Measurements from ENCODE around the gene TRIOBP. TPM values are rescaled to one million over a fixed set of nuclear protein-coding genes. Genes with fewer than 3 reads are reported as not detected.

The TRIOBP gene
- total and polyA plus RNA-seq, 2 donors from 2014 or later, result 32.1 to 125 TPM

DNA sequence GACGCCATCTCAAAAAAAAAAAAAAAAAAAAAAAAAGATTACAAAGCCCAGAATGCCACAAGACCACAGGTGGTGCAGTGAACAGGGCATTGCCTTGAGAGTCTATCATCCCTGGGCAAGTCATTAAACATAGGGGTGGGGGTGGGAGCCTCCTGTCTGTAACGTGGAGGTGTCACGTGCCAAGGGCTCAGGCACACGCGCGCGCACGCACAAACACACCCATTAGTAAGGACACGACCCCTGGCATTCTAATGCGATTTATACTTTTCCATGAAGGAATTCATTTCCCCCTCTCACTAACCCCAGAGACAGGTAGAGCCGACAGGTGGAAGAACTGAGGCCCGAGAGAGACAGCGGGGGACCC lies 105.1 kb downstream of the TRIOBP start:
- H3K9me3 ChIP-seq (ENCODE audit: control insufficient read depth in 2 of 3, insufficient read depth in 1 of 3, low read length in 3 of 3), result no peaks in the 10 kb centered on the region
- H3K27me3 ChIP-seq (ENCODE audit: control insufficient read depth, insufficient read depth, low read length), result no peaks in the 10 kb centered on the region
- intact Hi-C loops (cut with DNase I), result no loop called here
- H3K27ac ChIP-seq (ENCODE audit: low read depth in 2 of 2, low read length in 2 of 2), result no peak overlapping the region
- H3K9ac ChIP-seq (ENCODE audit: low read length in 3 of 3), result peak overlapping the region in 2 of 3 donors; percentile 32 to 80
- H3K4me3 ChIP-seq (ENCODE audit: low read length in 3 of 3), result peak overlapping the region; percentile 41 to 71 (median 50)
- TF ChIP-seq, protein P1, sequence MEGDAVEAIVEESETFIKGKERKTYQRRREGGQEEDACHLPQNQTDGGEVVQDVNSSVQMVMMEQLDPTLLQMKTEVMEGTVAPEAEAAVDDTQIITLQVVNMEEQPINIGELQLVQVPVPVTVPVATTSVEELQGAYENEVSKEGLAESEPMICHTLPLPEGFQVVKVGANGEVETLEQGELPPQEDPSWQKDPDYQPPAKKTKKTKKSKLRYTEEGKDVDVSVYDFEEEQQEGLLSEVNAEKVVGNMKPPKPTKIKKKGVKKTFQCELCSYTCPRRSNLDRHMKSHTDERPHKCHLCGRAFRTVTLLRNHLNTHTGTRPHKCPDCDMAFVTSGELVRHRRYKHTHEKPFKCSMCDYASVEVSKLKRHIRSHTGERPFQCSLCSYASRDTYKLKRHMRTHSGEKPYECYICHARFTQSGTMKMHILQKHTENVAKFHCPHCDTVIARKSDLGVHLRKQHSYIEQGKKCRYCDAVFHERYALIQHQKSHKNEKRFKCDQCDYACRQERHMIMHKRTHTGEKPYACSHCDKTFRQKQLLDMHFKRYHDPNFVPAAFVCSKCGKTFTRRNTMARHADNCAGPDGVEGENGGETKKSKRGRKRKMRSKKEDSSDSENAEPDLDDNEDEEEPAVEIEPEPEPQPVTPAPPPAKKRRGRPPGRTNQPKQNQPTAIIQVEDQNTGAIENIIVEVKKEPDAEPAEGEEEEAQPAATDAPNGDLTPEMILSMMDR (IDR thresholded peaks at IDR 0.05; ENCODE audit: borderline replicate concordance, extremely low read depth, insufficient read depth), result no peak
- peaks cover 0 to 15% (median 13%) of the 10 kb centered on the region in 3 donors for H3K4me1 ChIP-seq (ENCODE audit: control insufficient read depth in 2 of 3, insufficient read depth in 2 of 3, low read depth in 1 of 3, low read length in 3 of 3)
- FAIRE-seq (no peak), DNase-seq (peak in 3 of 5 donors; percentile 62 to 83 (median 79))
- H3K36me3 ChIP-seq (ENCODE audit: control insufficient read depth in 2 of 3, insufficient read depth in 3 of 3, low read length in 3 of 3), result no peaks in the 10 kb centered on the region

DNA sequence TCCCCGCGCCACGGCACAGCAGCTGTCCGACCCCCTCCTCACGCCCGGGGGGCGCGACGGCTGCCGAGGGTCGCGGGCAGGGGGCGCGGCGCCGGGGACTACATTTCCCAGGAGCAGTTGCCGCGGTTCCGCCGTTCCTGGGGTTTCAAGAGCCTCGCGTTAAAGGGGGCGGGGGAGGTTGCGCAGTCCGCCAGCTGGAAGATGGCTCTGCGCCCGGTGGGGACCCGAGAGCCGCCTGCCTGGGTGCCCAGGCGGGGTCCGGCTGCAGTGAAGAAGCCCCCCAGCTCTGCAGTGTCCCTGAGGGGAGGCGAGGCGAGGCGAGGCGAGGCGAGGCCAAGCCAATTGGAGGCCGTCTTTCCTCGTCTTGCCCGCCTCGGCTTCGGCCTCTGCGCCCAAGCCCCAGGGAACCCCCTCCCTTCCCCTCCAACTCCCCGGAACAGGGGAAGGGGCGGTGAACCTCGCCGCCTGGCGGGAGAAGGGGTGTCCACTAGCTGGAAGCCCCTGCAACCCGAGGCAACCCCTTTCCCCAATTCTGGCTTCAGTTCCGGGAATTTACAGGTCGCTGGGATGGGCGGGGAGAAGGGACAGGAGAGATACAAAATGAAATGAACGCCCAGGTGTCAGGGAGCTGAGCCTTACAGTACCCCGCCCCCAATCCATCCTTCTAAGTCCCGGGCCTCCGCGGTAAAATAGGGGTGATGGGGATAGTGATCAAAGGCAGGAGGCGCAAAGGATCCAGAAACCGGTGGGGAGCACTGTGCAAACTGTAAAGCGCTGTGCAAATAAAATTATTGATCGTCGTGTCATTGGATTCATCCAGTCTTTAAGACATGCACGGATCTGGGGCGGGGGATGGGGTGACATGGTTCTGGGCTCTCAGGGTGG lies 105.7 kb downstream of the TRIOBP start:
- TF ChIP-seq, protein P1 (IDR thresholded peaks at IDR 0.05; ENCODE audit: borderline replicate concordance, extremely low read depth, insufficient read depth), result no peak
- Histone ChIP-seq H3K9me3 (ENCODE audit: control insufficient read depth in 2 of 3, insufficient read depth in 1 of 3, low read length in 3 of 3) (no peaks in the 10 kb centered on the region), H3K4me3 (ENCODE audit: low read length in 3 of 3) (peak overlapping the region; percentile 50 to 71 (median 60)), H3K27ac (ENCODE audit: low read depth in 2 of 2, low read length in 2 of 2) (peak overlapping the region; percentile 28 to 71), H3K27me3 (ENCODE audit: control insufficient read depth, insufficient read depth, low read length) (no peaks in the 10 kb centered on the region), H3K36me3 (ENCODE audit: control insufficient read depth in 2 of 3, insufficient read depth in 3 of 3, low read length in 3 of 3) (no peaks in the 10 kb centered on the region), H3K9ac (ENCODE audit: low read length in 3 of 3) (peak overlapping the region; percentile 33 to 80 (median 60)), H3K4me1 (ENCODE audit: control insufficient read depth in 2 of 3, insufficient read depth in 2 of 3, low read depth in 1 of 3, low read length in 3 of 3) (peaks cover 0 to 15% (median 13%) of the 10 kb centered on the region in 3 donors)
- intact Hi-C loops (cut with DNase I), result no loop called here
- FAIRE-seq (no peak), DNase-seq (peak; percentile 81 to 92 (median 89))

DNA sequence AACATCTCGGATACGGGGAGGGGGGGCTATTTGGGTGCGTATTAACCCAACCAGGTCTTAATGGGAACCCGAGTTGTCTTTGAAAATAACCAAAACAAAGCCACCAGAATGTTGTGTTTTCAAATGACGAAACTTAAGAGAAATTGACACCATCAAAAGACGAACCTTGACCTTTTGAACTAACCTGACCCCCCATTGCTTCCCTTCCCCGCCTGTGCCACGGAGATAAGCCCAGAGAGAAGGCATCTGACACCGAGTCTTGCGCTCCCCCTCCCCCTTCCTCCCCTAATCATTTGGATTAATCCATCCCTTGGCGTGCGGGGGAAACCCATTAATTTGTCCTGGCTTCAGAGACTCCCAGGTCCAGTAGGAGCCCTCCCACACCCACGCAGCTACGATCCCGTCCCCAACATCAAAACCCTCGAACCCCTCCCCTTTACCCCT lies 106.4 kb downstream of the TRIOBP start:
- Histone ChIP-seq H3K4me3 (ENCODE audit: low read length in 3 of 3) (peak overlapping the region in 2 of 3 donors; percentile 50 to 71), H3K9ac (ENCODE audit: low read length in 3 of 3) (peak overlapping the region in 1 of 3 donors; percentile 80), H3K9me3 (ENCODE audit: control insufficient read depth in 2 of 3, insufficient read depth in 1 of 3, low read length in 3 of 3) (no peaks in the 10 kb centered on the region), H3K27ac (ENCODE audit: low read depth in 2 of 2, low read length in 2 of 2) (no peak overlapping the region), H3K36me3 (ENCODE audit: control insufficient read depth in 2 of 3, insufficient read depth in 3 of 3, low read length in 3 of 3) (no peaks in the 10 kb centered on the region), H3K4me1 (ENCODE audit: control insufficient read depth in 2 of 3, insufficient read depth in 2 of 3, low read depth in 1 of 3, low read length in 3 of 3) (peaks cover 0 to 15% (median 11%) of the 10 kb centered on the region in 3 donors), H3K27me3 (ENCODE audit: control insufficient read depth, insufficient read depth, low read length) (no peaks in the 10 kb centered on the region)
- TF ChIP-seq, protein P1 (IDR thresholded peaks at IDR 0.05; ENCODE audit: borderline replicate concordance, extremely low read depth, insufficient read depth), result no peak
- FAIRE-seq (no peak), DNase-seq (peak in 2 of 5 donors; percentile 58 to 75)
- intact Hi-C loops (cut with DNase I), result no loop called here

All from kidney (tissue), 14 donors.